HG02798 (cell line): ENCODE measurements around the gene ZMAT5.
A peak's percentile ranks its signal among the peaks of the same experiment; 100 is the strongest.

Experiments
- ATAC-seq: cut with Tn5 transposase; IDR thresholded peaks from one replicate; pipeline ENCODE4 v1.9.1; 2021; ENCODE audit warnings: mild to moderate bottlenecking; ENCODE audit not compliant: unreplicated experiment, poor library complexity

The ZMAT5 gene

DNA sequence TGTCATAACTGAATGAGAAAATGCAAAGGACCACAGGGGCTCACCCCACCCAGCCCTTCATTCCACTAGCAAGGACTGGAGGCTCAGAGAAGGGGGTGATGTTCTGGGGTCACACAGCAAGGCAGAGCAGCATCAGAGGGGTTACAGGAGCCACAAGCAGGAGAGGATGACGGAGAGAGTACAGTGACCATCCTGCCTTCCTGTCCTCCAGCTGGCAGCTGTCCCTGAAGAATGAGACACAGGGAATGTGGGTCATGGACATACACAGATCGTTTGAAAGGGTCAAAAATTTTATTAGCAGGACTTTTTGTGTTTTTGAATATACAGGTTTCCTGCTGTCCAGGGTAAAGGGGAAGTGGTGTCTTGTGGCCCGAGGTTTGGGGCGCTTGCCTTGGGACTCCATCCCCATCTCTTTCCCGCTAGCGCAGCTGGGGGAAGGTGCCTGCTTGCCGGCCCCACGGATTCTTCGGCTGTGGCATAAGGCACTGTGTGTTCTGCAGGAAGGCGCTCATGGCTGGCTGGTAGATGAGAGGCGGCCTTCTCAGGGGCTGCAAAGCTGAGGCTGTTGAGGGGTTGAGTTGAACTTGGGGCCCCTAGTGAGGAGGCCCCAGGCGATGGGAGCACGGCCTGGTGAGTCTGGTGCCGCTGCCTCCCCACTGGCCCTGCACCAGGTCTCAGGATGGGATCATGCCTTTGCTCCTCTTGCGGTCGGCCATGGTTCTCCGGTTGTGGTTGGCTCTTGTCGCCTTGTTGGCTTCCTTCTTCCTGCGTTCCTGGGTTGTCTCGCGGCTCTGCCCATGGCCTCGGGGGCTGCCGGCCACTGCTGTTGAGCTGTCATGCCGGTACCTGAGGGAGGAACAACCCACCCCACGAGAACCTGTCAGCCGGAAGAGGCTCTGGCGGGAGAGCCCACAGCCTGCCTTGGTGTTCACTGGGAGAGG lies 21.8 kb upstream of the ZMAT5 start:
- ATAC-seq = no peak

GRCh38 chr22:29787371-29787980 lies 20.7 kb upstream of the ZMAT5 start:
- ATAC-seq = no peak

- no peak for ATAC-seq
Observed at GRCh38 chr22:29786031-29786430, 19.2 kb upstream of the ZMAT5 start.

- no peak for ATAC-seq
Observed at GRCh38 chr22:29784451-29785361, 17.9 kb upstream of the ZMAT5 start.

GRCh38 chr22:29782061-29782845 lies 15.4 kb upstream of the ZMAT5 start:
- ATAC-seq = no peak

DNA sequence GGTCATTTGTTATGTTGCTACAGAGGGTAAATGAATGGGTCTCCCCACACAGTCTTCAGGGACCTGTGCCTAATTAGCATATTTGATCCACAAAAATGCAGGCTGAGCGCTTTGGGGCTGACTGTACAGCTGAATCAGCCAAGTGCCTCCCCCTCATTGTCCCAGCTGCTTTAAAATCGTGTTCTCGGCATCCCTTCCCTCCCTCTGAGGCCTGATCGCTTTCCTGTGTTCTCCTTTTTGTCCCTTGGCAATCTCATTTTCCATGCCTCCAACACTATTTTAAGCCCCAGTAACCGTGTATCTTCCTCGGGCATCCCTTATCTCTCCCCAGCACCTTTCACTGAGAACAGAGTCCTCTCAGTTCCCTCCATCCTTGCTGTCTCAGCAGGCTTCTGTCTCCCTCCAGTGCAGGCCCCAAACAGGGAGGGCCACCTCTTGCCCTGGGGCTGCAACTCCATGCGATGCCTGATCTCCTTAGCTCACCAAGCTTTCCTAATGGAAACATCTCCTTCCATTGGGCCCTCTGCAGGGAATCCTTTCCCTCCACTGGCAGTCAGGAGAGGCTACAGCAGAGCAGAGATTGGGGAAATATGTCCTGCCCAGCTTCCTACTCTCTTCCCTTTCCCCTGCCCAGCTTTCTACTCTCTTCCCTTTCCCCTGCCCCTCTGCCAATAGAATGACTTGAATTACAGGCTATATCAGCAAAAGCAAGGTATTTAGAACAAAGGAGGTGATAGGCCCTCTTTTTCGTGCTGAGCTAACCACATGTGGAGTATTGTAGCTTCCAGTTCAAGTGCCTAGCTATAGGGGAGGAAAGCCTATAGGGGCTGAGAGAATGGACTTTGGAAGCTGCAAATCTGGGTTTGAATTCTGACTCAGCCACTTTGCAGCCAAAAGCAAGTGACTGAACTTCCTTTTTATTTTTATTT lies 14.2 kb upstream of the ZMAT5 start:
- ATAC-seq = no peak

GRCh38 chr22:29780220-29780619 lies 13.4 kb upstream of the ZMAT5 start:
- no peak for ATAC-seq

- ATAC-seq = no peak
Observed at GRCh38 chr22:29773233-29773632, 6.4 kb upstream of the ZMAT5 start.

- ATAC-seq = no peak
Observed at GRCh38 chr22:29772170-29772641, 5.4 kb upstream of the ZMAT5 start.

DNA sequence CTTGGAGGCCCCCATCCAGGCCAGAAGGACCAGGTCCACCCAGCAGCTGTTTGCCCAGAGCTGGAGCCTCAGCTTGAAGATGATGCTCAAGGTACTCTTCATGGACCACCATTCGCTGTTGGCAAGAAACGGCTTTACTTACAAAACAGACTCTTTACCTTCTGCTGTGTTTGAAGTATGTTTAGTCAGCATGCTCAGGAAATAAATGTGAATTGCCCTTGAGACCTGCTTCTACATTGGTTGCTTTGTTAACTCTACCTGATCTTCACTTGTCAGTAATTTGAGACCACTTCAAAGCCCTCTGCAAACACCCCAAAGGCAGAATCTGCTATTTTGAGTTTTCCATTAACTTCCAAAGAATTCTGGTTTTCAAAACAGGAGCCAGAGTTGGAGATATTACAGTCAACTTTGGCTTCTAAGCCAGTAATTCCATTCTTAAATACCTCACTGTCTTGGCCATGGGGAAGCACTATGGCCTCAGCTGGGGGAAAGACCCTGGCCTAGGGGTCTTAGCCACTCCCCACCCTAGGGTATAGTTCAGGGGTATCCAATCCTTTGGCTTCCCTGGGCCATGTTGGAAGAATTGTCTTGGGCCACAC lies 3.0 kb upstream of the ZMAT5 start:
- ATAC-seq = no peak

DNA sequence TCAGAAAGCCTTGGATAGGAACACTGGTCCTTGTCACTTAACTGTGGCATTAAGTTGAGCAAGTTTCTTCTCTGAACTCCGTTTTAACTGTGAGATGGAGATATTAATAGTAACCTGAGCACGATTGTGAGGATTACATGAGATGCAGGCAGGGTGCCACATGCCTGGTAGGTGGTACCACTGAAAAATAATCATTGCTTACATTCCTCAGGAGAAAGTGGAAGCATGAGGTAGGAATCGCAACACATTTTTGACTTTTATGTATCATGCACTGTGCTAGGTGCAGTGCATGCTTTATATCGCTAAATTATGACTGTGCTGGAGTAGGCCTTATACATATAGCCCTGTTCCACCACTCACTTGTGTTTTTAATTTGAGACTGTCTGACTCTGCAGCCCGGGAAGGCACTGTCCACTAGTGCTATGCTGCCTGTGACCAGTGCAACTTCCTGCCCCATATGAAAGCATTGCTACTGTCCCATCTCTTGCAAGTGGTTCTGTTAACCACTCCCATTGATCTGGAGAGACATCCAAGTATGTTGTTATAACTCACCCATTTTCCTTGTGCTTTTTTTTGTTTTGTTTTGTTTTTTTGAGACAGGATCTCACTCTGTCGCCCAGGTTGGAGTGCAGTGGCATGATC lies 1.4 kb upstream of the ZMAT5 start:
- ATAC-seq = no peak

- ATAC-seq = peak; percentile 82
Observed at GRCh38 chr22:29767171-29768051, 604 bp upstream of the ZMAT5 start, which contains the start of gene UQCR10. Gene UQCR10 (plus strand): TSS chr22:29767369. CDS start chr22:29767399, 30 bp downstream.

DNA sequence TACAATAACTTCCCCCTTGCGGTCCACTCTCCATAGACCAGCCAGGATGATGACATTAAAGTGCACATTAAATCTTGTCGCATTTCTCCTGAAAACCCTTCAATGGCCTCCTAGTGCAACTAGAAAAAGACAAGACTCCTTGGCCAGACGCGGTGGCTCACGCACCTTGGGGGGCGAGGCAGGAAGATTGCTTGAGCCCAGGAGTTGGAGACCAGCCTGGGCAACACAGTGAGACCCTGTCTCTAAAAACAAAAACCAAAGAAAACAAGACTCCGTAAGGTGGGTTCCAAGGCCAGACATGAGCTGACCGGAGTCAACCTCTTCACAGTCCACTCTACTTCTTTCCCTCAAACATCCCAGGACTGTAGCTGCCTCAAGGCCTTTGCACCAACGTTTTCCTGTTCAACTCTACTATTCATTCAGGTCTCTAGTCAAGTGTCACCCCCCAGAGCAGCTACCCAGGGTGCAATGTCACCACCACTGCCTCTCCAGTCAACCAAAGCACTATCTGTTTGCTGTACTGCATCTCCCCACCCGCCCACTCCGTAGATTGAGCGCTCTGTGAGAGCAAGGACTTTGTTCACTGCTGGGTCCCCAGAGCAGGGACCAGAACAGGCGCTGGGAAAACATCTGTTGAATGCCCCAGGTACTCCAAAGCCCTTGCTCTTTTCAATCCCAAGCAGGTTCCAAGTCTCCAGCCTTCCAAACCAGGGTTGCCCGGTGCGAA lies 739 bp downstream of the ZMAT5 start:
- no peak for ATAC-seq

DNA sequence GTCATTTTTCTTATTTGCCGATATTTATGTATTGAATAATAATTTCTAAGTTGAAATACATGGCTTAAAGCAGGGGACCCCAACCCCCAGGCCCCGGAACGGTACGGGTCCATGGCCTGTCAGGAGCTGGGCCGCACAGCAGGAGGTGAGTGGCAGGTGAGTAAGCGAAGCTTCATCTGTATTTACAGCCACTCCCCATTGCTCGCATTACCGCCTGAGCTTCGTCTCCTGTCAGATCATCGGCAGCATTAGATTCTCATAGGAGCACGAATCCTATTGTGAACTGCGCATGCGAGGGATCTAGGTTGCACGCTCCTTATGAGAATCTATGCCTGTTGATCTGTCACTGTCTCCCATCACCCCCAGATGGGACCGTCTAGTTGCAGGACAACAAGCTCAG lies 4.5 kb downstream of the ZMAT5 start:
- ATAC-seq = no peak

GRCh38 chr22:29758959-29759358 lies 7.8 kb downstream of the ZMAT5 start:
- no peak for ATAC-seq

GRCh38 chr22:29758068-29758622 lies 8.7 kb downstream of the ZMAT5 start:
- no peak for ATAC-seq
